IMR-90 (cell line): ENCODE measurements around the gene OR13J1. TPM values are rescaled to one million over a fixed set of nuclear protein-coding genes. Genes with fewer than 3 reads are reported as not detected.

ENCODE experiments used
- ATAC-seq: fragments of 200-7000 bp; cut with Tn5 transposase; 2 replicates; pipeline ENCODE4 v1.9.1; 2020; ENCODE audit warnings: low read depth, mild to moderate bottlenecking, moderate library complexity
- BruUV-seq: library from RNA; stranded (reverse); fragments of 400-500 nt; replicated peaks from 2 replicates; lab custom pipeline; 2021; lab: Mats Ljungman, UMichigan
- CTCF ChIA-PET: fragments of 300-600 bp; formaldehyde crosslinking; extraction: SDS; loops from one replicate; lab custom pipeline; 2021; ENCODE audit warnings: antibody characterized with exemption; lab: Yijun Ruan, JAX
- POLR2A ChIA-PET: fragments of 300-600 bp; sonication (Branson Sonifier 250); formaldehyde crosslinking; loops from one replicate; lab custom pipeline; 2022; ENCODE audit warnings: antibody characterized with exemption; ENCODE audit not compliant: unreplicated experiment; lab: Charles Lee
- DNase-seq: peaks from one replicate; pipeline ENCODE4 v3.0.0; 2013
- H2AFZ ChIP-seq: replicated peaks from 2 replicates; pipeline ENCODE3; 2013; ENCODE audit warnings: low read length, mild to moderate bottlenecking; ENCODE audit not compliant: poor library complexity
- H2AK5ac ChIP-seq: 2 replicates; pipeline ENCODE4 v1.6.1; 2013; ENCODE audit warnings: low read depth, low read length, inconsistent platforms
- H2AK9ac ChIP-seq: replicated peaks from 2 replicates; pipeline ENCODE3; 2013; ENCODE audit warnings: mild to moderate bottlenecking, low read depth, low read length, moderate library complexity; ENCODE audit not compliant: poor library complexity
- H2BK120ac ChIP-seq: 2 replicates; pipeline ENCODE4 v1.6.1; 2013; ENCODE audit warnings: low read depth, low read length, inconsistent platforms
- H2BK15ac ChIP-seq: 3 replicates; pipeline ENCODE4 v1.6.1; 2013; ENCODE audit warnings: low read depth, low read length, inconsistent platforms
- H2BK20ac ChIP-seq: 2 replicates; pipeline ENCODE4 v1.6.1; 2013; ENCODE audit warnings: low read depth, mild to moderate bottlenecking, inconsistent platforms, low read length, moderate library complexity
- H2BK5ac ChIP-seq: 2 replicates; pipeline ENCODE4 v1.6.1; 2013; ENCODE audit warnings: mild to moderate bottlenecking, low read depth, low read length, inconsistent platforms; ENCODE audit not compliant: poor library complexity, severe bottlenecking
- H3K14ac ChIP-seq: replicated peaks from 2 replicates; pipeline ENCODE4 v1.6.1; 2013; ENCODE audit warnings: low read depth, low read length, inconsistent platforms
- H3K18ac ChIP-seq: 2 replicates; pipeline ENCODE4 v1.6.1; 2013; ENCODE audit warnings: low read depth, low read length, control low read depth
- H3K23ac ChIP-seq: 2 replicates; pipeline ENCODE4 v1.6.1; 2013; ENCODE audit warnings: low read depth, low read length, inconsistent platforms
- H3K27ac ChIP-seq: 2 replicates; pipeline ENCODE4 v1.5.1; 2013; ENCODE audit warnings: mild to moderate bottlenecking, control low read depth, low read length; ENCODE audit not compliant: insufficient read depth
- H3K27me3 ChIP-seq: 2 replicates; pipeline ENCODE4 v1.6.1; 2013; ENCODE audit warnings: low read length; ENCODE audit not compliant: control insufficient read depth, insufficient read depth
- H3K36me3 ChIP-seq: 2 replicates; pipeline ENCODE4 v1.6.1; 2013; ENCODE audit warnings: low read length, mixed read lengths; ENCODE audit not compliant: control insufficient read depth, insufficient read depth
- H3K4ac ChIP-seq: 2 replicates; pipeline ENCODE4 v1.6.1; 2013; ENCODE audit warnings: low read depth, low read length, inconsistent platforms
- H3K4me1 ChIP-seq: 2 replicates; pipeline ENCODE4 v1.6.1; 2013; ENCODE audit warnings: low read length, mixed read lengths; ENCODE audit not compliant: control insufficient read depth, insufficient read depth
- H3K4me2 ChIP-seq: 2 replicates; pipeline ENCODE4 v1.6.1; 2013; ENCODE audit warnings: low read depth, mild to moderate bottlenecking, control low read depth, low read length, moderate library complexity
- H3K4me3 ChIP-seq: 2 replicates; pipeline ENCODE4 v1.5.1; 2013; ENCODE audit warnings: low read depth, mild to moderate bottlenecking, control low read depth, low read length, moderate library complexity; ENCODE audit not compliant: insufficient read depth
- H3K56ac ChIP-seq: 2 replicates; pipeline ENCODE4 v1.6.1; 2013; ENCODE audit warnings: low read length, inconsistent platforms; ENCODE audit not compliant: insufficient read depth; ENCODE audit errors: extremely low read depth
- H3K79me1 ChIP-seq, 2 experiments: 2 replicates each; pipeline ENCODE4 v1.6.1; 2013; ENCODE audit warnings: low read length in 2 of 2, inconsistent platforms in 1 of 2, low read depth in 1 of 2
- H3K9ac ChIP-seq: 2 replicates; pipeline ENCODE4 v1.6.1; 2013; ENCODE audit warnings: low read depth, low read length, control low read depth
- H3K9me1 ChIP-seq: 2 replicates; pipeline ENCODE4 v1.6.1; 2013; ENCODE audit warnings: low read length, inconsistent platforms; ENCODE audit not compliant: insufficient read depth
- H3K9me3 ChIP-seq: 2 replicates; pipeline ENCODE4 v1.6.1; 2013; ENCODE audit warnings: low read length; ENCODE audit not compliant: control insufficient read depth, insufficient read depth
- H4K20me1 ChIP-seq: 2 replicates; pipeline ENCODE4 v1.6.1; 2013; ENCODE audit warnings: low read length, inconsistent platforms; ENCODE audit not compliant: insufficient read depth
- H4K5ac ChIP-seq: 2 replicates; pipeline ENCODE4 v1.6.1; 2013; ENCODE audit warnings: mild to moderate bottlenecking, low read depth, low read length, control low read depth
- H4K8ac ChIP-seq, 2 experiments: 2 replicates each; pipeline ENCODE4 v1.6.1; 2013; ENCODE audit warnings: low read depth in 2 of 2, low read length in 2 of 2, control low read depth in 1 of 2, inconsistent platforms in 1 of 2
- H4K91ac ChIP-seq: 2 replicates; pipeline ENCODE4 v1.6.1; 2013; ENCODE audit warnings: low read depth, low read length, inconsistent platforms; ENCODE audit not compliant: insufficient read depth
- BHLHE40 ChIP-seq: fragments of 150-350 bp; IDR thresholded peaks from 2 replicates; pipeline ENCODE4 v1.6.1; 2016; ENCODE audit warnings: mild to moderate bottlenecking, low read depth, low read length
- CHD1 ChIP-seq: IDR thresholded peaks from 2 replicates; pipeline ENCODE4 v1.6.1; 2012; ENCODE audit warnings: low read depth, low read length, improper control_type of control experiment
- CTCF ChIP-seq: conservative IDR thresholded peaks from 2 replicates; pipeline ENCODE4 v1.5.1; 2012; ENCODE audit warnings: mild to moderate bottlenecking, low read depth, low read length, improper control_type of control experiment
- ELK1 ChIP-seq: fragments of 150-350 bp; IDR thresholded peaks from 2 replicates; pipeline ENCODE4 v1.6.1; 2016; ENCODE audit warnings: low read depth, mild to moderate bottlenecking, low read length, moderate library complexity, borderline replicate concordance
- FOS ChIP-seq: fragments of 150-350 bp; IDR thresholded peaks from 2 replicates; pipeline ENCODE4 v1.6.1; 2016; ENCODE audit warnings: low read depth, low read length
- MAFK ChIP-seq: IDR thresholded peaks from 2 replicates; pipeline ENCODE4 v1.6.1; 2012; ENCODE audit warnings: low read depth, low read length, improper control_type of control experiment
- MAZ ChIP-seq: IDR thresholded peaks from 2 replicates; pipeline ENCODE4 v1.6.1; 2012; ENCODE audit warnings: low read depth, mild to moderate bottlenecking, low read length, improper control_type of control experiment, moderate library complexity, borderline replicate concordance
- MXI1 ChIP-seq: IDR thresholded peaks from 2 replicates; pipeline ENCODE4 v1.6.1; 2012; ENCODE audit warnings: low read depth, mild to moderate bottlenecking, low read length, moderate library complexity, borderline replicate concordance
- NFE2L2 ChIP-seq: fragments of 150-350 bp; IDR thresholded peaks from 2 replicates; pipeline ENCODE4 v1.6.1; 2016; ENCODE audit warnings: low read depth, mild to moderate bottlenecking, low read length
- POLR2A ChIP-seq: IDR thresholded peaks from 2 replicates; pipeline ENCODE4 v1.6.1; 2012; ENCODE audit warnings: mild to moderate bottlenecking, low read depth, low read length
- RAD21 ChIP-seq: IDR thresholded peaks from 2 replicates; pipeline ENCODE4 v1.6.1; 2012; ENCODE audit warnings: low read length, improper control_type of control experiment
- RCOR1 ChIP-seq: IDR thresholded peaks from 2 replicates; pipeline ENCODE4 v1.6.1; 2012; ENCODE audit warnings: mild to moderate bottlenecking, low read length, improper control_type of control experiment; ENCODE audit not compliant: insufficient replicate concordance
- USF2 ChIP-seq: fragments of 150-350 bp; IDR thresholded peaks from 2 replicates; pipeline ENCODE4 v1.6.1; 2017; ENCODE audit warnings: mild to moderate bottlenecking, antibody characterized with exemption, low read length, low read depth
- WGBS, 2 experiments: methylation state at CpG; one replicate each; pipeline versions ENCODE4 v1.1.5 to v1.1.7; 2013; ENCODE audit warnings: missing lambda C conversion rate in 2 of 2; ENCODE audit not compliant: insufficient read length in 1 of 2; ENCODE audit errors: extremely low coverage in 2 of 2; 5-methylcytosine and 5-hydroxymethylcytosine counted together
- dilution Hi-C: fragments of 300-500 bp; cut with HindIII; formaldehyde crosslinking; loops from one replicate; pipeline ENCODE4 v1.14.3; 2018; ENCODE audit warnings: low sequenced_read_pairs; ENCODE audit not compliant: unreplicated experiment
- in situ Hi-C: fragments of 300-500 bp; cut with MboI; formaldehyde crosslinking; loops from 3 replicates; pipeline ENCODE4 v1.14.3; 2019; ENCODE audit warnings: low sequenced_read_pairs, inconsistent platforms, mixed read lengths
- intact Hi-C: fragments of 100-400 bp; cut with micrococcal nuclease; formaldehyde crosslinking; loops from 2 replicates; pipeline ENCODE4 v1.10.0; 2022
- polyA plus RNA-seq, 3 experiments: library from polyadenylated mRNA; depleted of rRNA; stranded (reverse); fragments of >200 nt; gene quantifications; 2 replicates each; pipeline ENCODE4 v1.2.3, GENCODE V29; 2012; ENCODE audit warnings: low replicate concordance in 1 of 3
- total RNA-seq: library from RNA; depleted of rRNA; stranded (reverse); fragments of >200 nt; gene quantifications from 2 replicates; pipeline ENCODE4 v1.2.3, GENCODE V29; 2012

Gene OR13J1
- total and polyA plus RNA-seq, 2 of the 4 experiments (the other 2 are of a cell fraction): not detected

GRCh38 chr9:35896570-35896969 lies 26.4 kb upstream of the OR13J1 start:
- H3K4me2 ChIP-seq: no peak overlapping the region
- H2BK120ac ChIP-seq: no peak overlapping the region
- H3K4ac ChIP-seq: no peak overlapping the region
- H2BK5ac ChIP-seq: no peak overlapping the region
- no peak overlapping the region for H2BK15ac ChIP-seq
- no peak overlapping the region for H3K4me3 ChIP-seq
- dilution Hi-C loops (no loop called here), in situ Hi-C loops (no loop called here), intact Hi-C loops (no loop called here)
- H3K79me1 ChIP-seq: no peaks in the 10 kb centered on the region
- H3K23ac ChIP-seq: no peak overlapping the region
- H3K4me1 ChIP-seq: no peaks in the 10 kb centered on the region
- TF ChIP-seq RCOR1 (no peak), NFE2L2 (no peak), MXI1 (no peak), USF2 (no peak), POLR2A (no peak), CHD1 (no peak), RAD21 (no peak), BHLHE40 (no peak), MAFK (no peak), CTCF (no peak), MAZ (no peak), FOS (no peak), ELK1 (no peak)
- no peaks in the 10 kb centered on the region for H3K9me3 ChIP-seq
- no peak overlapping the region for H4K5ac ChIP-seq
- no peak overlapping the region for H2AFZ ChIP-seq
- BruUV-seq: no TSS peak
- DNase-seq (no peak), ATAC-seq (no peak)
- H4K8ac ChIP-seq: no peak overlapping the region
- H3K18ac ChIP-seq: no peak overlapping the region
- H3K27ac ChIP-seq: no peak overlapping the region
- no peak overlapping the region for H3K56ac ChIP-seq
- peaks cover 35% of the 10 kb centered on the region for H3K27me3 ChIP-seq
- no peaks in the 10 kb centered on the region for H3K36me3 ChIP-seq
- H2AK5ac ChIP-seq: no peak overlapping the region
- H3K9ac ChIP-seq: no peak overlapping the region
- CTCF ChIA-PET: interaction anchor here (1.0 to 2.4 kb wide), 2 partner anchors 14 to 49 kb away, joined by 3 to 7 read pairs; no protein-coding TSS in a partner anchor
- no peak overlapping the region for H2BK20ac ChIP-seq
- H3K14ac ChIP-seq: no peak overlapping the region
- H2AK9ac ChIP-seq: no peak overlapping the region
- H4K20me1 ChIP-seq: no peaks in the 10 kb centered on the region
- no CpG with 5 or more reads among the region's 2 CpGs for WGBS, 2 experiments
- no peaks in the 10 kb centered on the region for H3K9me1 ChIP-seq
- POLR2A ChIA-PET: no interaction called here
- no peak overlapping the region for H4K91ac ChIP-seq
